Hindlimb muscle (tissue), 1 donor: ENCODE measurements around the gene GMPPB. TPM values are rescaled to one million over a fixed set of nuclear protein-coding genes. Genes with fewer than 3 reads are reported as not detected.

Experiments used
- polyA plus RNA-seq: library from polyadenylated mRNA; unstranded; fragments of 120-200 nt; gene quantifications from one replicate; pipeline ENCODE4 v1.2.1, GENCODE V29; 2013; ENCODE audit not compliant: insufficient read length

GMPPB gene
- polyA plus RNA-seq, 1 donor, result 10.9 TPM

Other genes with a start within 250 kb of the GMPPB start
- gene BSN, start 169.5 kb downstream of the GMPPB start, polyA plus RNA-seq, result 1.4 TPM
- 66.4 TPM for gene APEH, start 49.6 kb downstream of the GMPPB start, polyA plus RNA-seq
- 16.7 TPM for gene MST1, start 34.5 kb downstream of the GMPPB start, polyA plus RNA-seq
- 56.9 TPM for gene RNF123, start 34.4 kb downstream of the GMPPB start, polyA plus RNA-seq
- 4.8 TPM for gene AMIGO3, start 4.3 kb downstream of the GMPPB start, polyA plus RNA-seq
- 22.7 TPM for gene IP6K1, start 62.6 kb upstream of the GMPPB start, polyA plus RNA-seq
- not detected for gene CDHR4, start 75.9 kb upstream of the GMPPB start, polyA plus RNA-seq
- 7.4 TPM for gene INKA1, start 79.3 kb upstream of the GMPPB start, polyA plus RNA-seq
- gene UBA7, start 90.0 kb upstream of the GMPPB start, polyA plus RNA-seq, result 20.5 TPM
- gene TRAIP, start 132.6 kb upstream of the GMPPB start, polyA plus RNA-seq, result 4.8 TPM
- 0.09 TPM for gene CAMKV, start 146.0 kb upstream of the GMPPB start, polyA plus RNA-seq
- gene MST1R, start 179.9 kb upstream of the GMPPB start, polyA plus RNA-seq, result 4.4 TPM
- gene MON1A, start 205.9 kb upstream of the GMPPB start, polyA plus RNA-seq, result 9.7 TPM
- gene RBM6, start 216.2 kb upstream of the GMPPB start, polyA plus RNA-seq, result 74.8 TPM